OCI-M2 (cell line): ENCODE measurements around the gene AGR2.
"Not testable (repeated sequence)": the region's sequence is repeated elsewhere in the genome, so short reads cannot be mapped to it uniquely, and the experiment has no call there.

Source experiments
- DNase-seq: peaks from one replicate; lab custom pipeline; 2025; ENCODE audit not compliant: unreplicated experiment; lab: John Stamatoyannopoulos, UW

Gene AGR2

DNA sequence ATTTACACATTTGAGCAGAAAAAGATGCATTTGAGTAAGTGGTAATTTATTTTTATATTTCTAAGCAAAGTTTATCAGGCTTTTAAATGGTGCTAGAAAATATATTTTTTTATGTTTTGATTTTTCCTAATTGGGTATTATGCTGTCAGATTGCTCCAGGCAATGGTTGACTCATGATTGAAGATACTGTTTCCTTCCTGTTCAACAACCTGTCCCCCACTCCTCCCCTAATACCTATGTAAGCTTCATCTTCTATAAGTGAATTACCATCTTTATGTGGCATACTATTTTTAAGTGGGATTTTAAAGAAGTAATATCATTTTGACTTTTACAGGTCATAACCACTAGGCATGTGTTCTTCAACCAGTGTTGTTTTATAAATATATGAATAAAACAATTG is 29.8 kb downstream of the AGR2 start:
- no peak for DNase-seq

DNA sequence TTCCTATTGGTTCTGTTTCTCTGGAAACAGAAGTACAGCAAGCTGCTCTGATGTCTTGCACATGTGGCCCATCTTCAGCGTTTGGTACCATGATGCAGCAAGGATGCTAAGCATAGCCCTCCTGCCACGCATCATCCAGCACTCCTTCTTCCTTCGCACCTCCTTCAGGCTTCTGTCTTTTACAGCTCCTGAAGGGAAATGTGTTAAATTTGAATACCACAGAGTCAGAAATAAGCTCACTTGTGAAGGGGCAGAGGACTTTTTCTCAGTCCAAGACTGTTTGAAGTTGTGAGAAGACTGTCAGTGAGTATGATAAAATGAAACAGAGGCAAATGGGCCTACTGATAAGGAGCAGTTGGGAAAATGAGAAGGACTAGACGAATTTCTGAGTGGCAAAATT is 30.5 kb downstream of the AGR2 start:
- DNase-seq: no peak

DNA sequence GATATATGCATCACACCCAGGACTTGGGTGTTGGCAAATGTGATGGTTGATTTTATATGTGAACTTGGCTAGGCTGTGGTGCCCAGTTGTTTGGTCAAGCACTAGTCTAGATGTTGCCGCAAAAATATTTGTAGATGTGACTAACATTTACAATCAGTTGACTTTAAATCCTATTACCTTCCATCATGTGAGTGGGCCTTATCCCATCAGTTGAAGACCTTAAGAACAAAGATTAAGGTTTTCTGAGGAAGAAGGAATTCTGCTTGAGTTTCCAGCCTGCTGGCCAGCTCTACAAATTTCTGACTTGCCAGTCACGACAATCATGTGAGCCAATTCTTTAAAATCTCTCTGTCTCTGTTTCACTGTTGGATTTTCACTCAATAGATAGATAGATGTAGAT is 30.9 kb downstream of the AGR2 start:
- no peak for DNase-seq

DNA sequence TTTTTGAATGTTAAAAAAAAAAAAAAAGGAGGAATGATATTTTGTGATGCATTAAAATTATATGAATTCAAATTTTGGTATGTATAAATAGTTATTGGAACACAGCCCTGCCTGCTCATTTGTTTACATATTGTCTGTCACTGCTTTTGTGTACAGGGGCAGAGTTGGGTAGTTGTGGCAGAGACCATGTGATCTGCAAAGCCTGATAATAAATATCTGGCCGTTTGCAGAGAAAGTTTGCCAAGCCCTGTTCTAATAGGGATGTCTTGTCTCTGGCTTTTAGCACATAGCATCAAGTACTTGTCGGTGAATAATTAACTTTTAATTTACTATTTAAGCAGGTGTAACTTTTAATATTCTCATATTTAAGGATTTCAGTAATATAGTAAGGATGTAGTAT is 31.5 kb downstream of the AGR2 start:
- DNase-seq: no peak

DNA sequence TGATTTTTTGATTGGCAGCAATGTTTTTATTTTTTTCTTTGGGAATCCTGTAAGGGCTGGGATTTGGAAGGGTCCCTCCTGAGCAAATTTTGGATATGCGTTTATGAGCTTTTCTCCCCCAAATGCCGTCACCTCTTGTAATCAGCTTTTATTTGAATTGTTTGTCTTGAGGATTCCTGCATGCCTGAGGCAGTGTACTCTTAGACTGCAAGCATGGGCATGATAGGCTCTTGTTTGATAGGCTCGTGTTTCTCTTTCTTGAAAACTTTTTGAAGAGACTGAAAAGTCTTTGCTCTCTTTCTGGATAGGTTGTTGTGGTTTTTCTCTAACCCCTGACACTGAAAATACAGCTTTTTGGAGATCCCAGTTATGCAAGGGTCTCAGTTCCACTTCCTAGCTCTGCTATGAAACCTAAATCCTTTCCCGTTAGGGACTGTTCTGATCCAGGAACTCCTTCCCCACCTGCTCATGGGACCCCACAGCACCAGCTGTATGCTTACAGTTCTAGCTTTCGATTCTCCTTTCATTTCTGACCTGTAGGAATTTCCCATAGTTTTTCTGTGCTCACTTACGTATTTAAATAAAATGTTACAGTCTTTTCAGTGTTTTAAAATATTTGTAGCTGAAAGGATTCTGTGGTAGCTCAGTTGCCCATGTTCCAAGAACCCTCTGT is 34.0 kb downstream of the AGR2 start:
- DNase-seq: no peak

DNA sequence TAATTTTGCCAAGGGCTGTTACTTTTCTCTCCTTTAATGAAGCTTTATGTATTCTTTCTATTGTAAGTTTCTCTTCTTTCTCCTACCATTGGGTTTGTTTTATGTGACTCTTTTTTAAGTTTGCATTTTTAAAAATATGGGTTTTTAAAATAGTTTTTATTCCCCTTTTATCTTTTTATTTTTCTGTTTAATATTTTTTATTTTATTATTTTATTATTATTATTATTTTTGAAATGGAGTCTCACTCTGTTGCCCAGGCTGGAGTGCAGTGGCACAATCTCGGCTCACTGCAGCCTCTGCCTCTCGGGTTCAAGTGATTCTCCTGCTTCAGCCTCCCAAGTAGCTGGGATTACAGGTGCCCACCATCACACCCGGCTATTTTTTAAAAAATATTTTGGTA is 34.8 kb downstream of the AGR2 start:
- DNase-seq: not testable (repeated sequence)

DNA sequence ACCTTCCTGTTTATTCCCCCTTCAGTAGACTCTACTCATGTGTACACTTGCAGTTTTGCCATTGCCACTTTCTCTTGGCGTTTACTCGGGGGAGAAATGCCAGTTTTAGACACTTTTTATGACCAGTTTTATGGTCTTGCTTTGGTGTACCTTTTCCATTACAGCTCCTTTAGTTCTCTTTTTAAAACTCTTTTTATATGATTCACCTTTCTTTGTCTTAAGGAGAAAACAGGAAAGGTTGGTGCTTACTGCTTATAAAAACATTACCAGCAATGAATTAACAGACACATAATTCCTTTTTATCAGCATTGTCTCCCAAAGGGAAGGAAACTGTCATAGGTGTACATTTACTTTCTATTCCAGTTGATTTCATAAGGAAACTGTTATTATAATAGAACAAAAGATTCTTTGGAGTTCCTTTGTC is 39.4 kb downstream of the AGR2 start:
- DNase-seq: no peak

DNA sequence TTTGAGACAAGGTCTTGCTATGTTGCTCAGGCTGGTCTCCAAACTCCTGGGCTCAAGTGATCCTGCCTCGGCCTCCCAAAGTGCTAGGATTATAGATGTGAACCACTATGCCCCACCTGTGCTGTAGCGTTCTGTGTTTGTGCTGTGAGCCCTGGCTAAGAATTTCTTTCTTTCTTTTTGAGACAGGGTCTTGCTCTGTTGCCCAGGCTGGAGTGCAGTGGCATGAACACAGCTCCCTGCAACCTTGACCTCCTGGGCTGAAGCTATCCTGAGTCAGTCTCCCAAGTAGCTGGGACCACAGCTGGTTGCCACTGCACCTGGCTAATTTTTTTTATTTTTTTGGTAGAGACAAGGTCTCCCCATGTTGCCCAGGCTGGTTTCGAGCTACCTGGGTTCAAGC is 39.9 kb downstream of the AGR2 start:
- no peak for DNase-seq

DNA sequence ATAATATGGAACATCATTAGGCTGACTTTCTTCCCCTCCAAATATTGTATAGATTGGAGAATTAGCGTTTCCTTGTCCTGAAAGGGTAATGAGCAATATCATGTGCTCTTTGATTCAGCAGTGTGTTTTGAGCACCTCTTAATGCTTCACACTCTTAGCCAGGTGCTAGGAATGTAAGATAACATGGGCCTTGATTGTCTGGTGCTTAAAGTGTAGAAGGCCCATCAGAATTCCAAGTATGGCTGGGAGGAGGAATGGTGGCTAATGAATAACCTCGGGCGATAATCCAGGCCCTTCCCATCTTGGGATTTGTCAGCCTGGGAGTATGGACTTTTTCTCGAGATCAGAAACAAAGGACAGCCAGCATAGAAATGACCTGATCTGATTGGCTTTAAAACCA is 42.6 kb downstream of the AGR2 start:
- no peak for DNase-seq

DNA sequence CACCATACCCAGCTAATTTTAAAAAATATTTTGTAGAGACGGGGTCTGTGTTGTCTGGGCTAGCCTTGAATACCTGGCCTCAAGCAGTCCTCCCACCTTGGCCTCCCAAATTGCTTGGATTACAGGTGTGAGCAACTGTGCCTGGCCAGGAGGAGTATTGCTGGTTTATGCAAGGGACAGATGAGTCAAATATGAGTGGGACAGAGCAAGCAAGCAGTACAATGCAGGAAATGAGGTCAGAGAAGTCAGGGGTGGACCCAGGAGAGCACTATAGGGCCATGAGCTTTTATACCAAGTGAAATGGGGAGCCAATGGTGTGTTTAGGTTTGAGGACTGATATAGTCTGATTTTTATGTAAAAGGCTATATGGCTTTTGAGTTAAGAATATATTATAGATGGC is 45.0 kb downstream of the AGR2 start:
- no peak for DNase-seq

DNA sequence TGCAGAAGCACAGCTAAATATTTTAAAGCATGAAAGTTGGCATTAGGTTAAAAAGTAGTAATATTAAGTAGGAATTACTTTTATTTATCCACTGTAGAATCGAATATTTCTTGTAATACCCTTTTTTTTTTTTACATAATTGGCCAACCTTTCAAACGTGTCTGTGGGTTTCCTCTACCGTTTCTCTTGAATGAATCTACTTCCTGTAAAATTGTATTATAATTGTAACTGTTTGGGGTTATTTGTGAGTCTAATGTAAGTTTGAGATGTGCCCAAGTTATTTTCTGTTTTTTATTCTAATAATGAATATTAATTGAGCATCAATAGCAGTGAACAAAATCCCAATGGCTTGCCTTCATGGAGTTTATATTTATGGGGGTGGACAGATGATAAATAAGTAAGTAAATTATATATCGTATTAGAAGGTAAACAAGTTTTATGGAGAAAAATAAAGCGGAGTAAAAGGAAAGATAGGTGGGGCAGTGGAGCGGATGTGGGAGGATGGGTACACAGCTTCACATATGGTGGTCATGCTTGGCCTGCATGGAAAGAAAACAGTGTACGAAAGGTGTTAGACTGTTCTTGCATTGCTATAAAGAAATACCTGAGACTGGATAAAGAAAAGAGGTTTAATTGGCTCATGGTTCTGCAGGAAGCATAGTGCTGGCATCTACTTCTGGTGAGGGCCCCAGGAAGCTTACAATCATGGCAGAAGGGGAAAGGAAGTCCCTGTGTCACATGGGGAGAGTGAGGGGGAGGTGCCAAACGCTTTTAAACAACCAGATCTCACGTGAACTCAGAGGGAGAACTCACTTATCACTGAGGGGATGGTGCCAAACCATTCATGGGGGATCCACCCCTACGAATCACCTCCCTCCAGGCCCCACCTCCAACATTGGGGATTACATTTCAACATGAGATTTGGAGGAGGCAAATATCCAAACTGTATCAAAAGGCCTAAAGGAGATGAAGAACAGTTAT is 45.9 kb downstream of the AGR2 start:
- DNase-seq: no peak

DNA sequence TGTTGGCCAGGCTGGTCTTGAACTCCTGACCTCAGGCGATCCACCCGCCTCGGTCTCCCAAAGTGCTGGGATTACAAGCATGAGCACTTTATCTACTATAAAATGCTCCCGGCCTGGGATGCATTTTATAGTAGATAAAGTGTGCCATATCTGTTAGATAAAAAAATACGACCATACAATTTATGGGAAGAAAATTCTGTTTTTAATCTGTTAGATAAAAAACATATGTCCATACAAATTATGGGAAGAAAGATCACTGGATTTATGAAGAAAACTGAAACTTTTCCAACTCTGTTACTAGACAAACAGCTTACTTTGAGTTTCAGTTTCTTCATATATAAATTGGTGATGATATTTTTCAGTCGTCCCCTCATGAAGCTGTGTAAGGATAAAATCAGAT is 46.8 kb downstream of the AGR2 start:
- DNase-seq: no peak

DNA sequence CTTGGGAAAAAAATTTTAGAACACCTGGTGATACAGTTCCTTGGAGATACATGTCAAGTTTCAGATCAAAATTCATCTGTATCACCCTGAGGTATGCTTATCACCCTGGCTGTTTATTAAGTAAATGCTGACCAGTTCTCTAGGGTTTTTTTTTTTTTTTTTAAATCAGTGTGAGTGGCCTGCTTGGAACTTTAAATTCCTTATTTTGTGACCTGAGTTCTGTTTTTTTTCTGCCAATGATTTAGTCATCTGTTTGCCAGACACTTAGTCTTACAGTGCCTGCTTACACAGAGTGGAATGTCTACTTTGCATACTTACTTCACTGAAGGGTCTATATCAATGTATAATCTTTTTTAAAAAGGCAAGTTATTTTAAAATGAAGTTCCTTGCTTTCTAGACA is 49.4 kb downstream of the AGR2 start:
- no peak for DNase-seq

DNA sequence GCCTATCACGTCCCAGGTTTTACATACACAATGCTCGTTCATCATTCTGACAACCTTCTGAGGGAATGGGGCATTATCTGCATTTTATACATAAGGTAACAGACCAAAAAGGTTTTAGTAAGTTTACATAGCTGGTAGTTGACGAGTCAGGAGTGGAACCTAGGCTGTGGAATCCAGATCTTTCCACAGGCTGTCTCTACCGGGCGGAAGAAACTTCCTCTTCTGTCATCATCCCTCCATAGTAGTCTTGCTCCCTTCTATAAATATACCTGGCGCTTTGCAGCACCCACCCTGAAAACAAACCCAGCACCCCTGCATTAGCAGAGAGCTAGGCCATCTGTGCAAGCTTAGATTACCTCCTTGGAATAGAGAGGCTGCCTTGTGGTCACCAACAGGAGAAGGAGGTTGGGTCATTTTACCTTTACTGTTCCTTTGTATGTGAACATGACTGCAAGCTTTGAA is 49.9 kb downstream of the AGR2 start:
- DNase-seq: no peak

DNA sequence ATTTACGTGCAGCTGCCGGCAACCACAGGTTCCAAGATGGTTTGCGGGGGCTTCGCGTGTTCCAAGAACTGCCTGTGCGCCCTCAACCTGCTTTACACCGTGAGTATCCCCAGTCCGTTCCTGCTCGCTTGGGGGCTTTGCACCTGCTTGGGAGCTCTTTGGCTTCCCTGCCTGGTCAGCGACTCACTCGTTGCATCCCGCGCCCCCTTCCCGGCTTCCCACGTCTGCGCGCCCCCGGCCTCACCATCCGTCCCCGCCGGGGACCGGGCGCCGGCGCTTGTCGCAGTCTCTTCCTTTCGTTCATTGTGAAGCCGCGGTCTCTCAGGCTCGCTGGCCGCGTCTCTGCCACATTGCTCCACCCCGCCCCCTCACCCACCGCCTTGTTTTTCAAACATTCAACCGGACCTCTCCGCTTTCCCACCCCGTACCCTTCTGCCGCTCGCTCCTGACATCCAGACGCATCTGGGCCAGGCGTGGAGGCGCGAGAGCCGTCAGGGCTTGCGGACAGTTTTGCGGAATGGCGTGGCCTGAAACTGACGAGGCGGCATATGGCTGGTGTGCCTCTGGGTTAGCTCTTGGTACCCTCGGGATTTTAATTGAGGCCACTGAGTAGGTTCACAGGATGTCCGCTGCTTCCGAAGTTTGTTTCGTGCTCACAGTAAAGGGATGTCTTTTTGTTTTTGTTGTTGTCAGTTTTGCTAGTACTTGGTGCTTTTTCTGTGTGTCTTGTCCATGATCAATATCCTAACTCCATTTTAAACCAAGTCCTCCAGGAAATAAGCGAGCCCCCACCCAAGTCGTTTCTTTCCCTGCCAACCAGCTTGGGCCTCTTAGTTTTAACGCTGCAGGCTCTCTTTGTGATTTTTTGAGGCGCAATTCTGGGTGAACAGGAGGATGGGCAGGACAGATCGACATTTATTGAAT is 50.6 kb downstream of the AGR2 start:
- no peak for DNase-seq

DNA sequence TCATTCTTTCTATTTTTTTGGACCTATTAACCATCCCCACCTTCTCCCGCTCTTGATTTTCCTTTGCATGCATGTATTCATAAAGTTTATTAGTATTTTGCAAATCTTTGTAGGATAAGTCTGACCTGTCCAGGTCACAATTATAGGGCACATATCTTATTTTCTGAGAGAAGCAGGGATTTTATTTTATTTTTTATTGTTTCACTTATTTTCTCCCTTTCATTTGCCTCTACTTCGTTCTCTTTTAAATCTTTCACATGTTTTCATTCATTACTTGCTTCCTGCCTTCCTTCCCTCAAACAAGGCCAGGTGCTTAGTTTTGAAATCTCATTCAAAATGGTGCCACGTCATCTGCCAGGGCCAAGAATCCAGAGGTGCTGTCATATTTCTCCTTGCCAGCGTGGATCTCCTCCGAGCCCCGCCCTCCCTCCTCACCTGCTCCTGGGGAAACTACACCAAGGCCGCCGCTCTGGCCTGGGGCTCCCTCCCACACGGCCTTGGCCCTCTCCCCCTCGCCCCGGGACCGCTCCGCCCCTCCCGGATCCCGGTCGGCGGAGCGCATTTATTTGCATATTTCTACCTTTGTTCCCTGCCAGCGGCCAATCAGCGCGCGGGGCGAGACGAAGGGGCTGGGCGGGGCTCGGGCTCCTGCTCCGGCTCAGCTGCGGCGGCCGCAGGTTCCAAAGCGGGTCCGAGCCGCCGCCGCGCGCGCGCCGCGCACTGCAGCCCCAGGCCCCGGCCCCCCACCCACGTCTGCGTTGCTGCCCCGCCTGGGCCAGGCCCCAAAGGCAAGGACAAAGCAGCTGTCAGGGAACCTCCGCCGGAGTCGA is 51.5 kb downstream of the AGR2 start, which contains the start of gene TSPAN13:
TSPAN13 (plus strand) TSS at position 654 of the 830 bp plus-strand sequence. CDS start 213 bp downstream, outside the sequence.
- no peak for DNase-seq

DNA sequence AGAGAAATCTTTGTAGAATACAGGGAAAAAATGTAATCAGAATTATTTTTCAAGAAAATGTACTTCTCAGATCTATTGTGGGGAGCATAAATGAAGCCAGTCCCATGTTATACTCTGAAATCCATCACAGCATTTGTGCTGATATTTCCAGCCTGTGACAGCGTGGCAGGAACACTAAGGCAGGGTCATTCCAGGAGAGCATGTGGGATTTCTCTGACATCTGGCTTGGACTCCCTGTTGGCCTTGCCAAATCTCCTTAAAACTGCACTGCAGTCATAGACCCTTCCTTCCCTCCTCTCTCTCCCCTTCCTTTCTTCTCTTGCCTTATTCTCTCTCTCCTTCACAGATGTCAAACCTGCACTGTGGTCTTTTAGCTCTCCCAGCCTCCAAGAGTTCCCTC is 57.7 kb downstream of the AGR2 start:
- DNase-seq: no peak

DNA sequence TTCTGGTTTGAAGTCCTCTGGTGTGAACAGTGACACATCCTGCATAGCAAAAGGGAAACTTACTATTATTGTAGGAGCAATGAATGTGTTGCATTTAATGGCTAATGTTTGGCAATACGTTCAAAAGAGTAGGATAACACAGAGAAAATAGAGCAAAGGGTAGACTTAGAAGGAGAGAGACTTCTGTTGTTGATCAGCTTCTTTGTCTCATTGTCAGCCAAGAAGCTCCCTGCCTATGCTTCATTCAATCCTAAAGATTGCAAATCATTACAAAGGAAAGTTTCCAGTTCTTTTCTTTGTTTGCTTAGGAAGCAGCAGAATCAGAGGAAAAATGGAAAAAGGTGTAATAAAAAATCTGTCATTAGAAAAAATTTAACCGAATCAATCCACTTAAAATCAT is 59.2 kb downstream of the AGR2 start:
- DNase-seq: no peak

DNA sequence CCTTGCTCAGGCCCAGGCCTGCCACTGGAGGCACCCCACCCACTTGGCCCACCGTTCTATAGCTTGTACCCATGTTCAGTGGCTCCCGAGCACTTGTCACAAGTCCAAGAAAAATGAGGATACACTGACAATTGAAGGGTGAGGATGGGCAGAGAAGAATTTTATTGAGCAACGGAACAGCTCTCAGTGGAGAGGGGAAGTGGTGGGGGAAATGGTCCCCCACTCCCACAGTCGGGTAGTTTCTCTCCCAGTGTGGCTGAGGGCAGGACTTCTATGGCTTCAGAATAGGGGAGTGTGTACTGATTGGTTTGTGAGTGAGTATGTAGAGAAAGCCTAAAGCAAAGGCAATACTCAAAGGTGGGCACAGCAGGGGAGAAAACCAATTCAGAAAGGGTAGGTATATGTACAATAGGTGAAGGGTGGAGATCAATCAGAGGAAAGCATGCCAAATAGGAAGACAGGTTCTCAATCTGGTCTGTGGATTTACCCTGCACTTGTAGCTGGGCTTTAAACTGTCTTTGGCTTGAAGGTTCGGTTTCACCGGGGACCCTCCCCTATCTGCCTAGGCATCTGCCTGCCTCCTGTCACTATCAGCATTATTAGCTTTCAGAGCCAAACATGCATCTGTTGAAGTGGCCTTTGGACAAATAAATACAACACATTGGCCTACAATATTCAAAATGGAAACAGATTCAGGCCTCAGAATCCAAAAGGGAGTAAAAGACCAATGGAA is 60.1 kb downstream of the AGR2 start:
- DNase-seq: no peak

DNA sequence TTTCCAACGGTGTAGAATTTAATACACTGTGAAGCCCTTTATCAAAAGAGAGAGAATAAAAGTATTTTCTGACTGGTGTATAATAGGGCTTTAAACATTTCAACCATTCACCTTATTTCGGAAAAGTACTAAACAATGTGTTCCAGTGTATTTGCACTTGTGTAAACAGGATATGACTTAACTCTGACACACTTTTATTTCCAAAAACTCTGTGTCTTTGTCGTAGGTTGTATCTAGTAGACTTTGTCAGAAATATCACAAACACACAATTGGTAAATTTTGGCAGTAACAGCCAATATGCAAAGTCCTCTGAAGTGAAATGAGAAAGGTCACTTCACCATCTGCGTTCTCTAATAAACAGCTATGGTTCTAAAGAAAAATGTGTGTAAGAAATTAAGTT is 61.6 kb downstream of the AGR2 start:
- no peak for DNase-seq
